ENCODE measurements around the gene C20orf204.

Gene C20orf204

GRCh38 chr20:64051033-64051452 is 15.1 kb downstream of the C20orf204 start:
- Histone ChIP-seq H3K9me3 (ENCODE audit: control insufficient read depth in 2 of 2, low read length in 2 of 2) (no peaks in the 10 kb centered on the region), H3K4me1 (ENCODE audit: control insufficient read depth, insufficient read depth, low read length) (peaks cover 7% of the 10 kb centered on the region), H3K4me3 (ENCODE audit: low read length in 2 of 2) (no peak overlapping the region), H3K36me3 (ENCODE audit: control insufficient read depth in 2 of 2, insufficient read depth in 2 of 2, low read length in 2 of 2) (no peaks in the 10 kb centered on the region), H3K27me3 (ENCODE audit: control insufficient read depth in 1 of 2, insufficient read depth in 2 of 2, low read length in 2 of 2) (peaks cover 46 to 60% of the 10 kb centered on the region in 2 donors), H3K27ac (ENCODE audit: low read length) (peak overlapping the region; percentile 41), H3K9ac (ENCODE audit: low read length in 2 of 2) (no peak overlapping the region)

- H3K4me3 ChIP-seq (ENCODE audit: low read length in 2 of 2): no peak overlapping the region
- H3K27ac ChIP-seq (ENCODE audit: low read length): peak overlapping the region; percentile 41
- H3K9ac ChIP-seq (ENCODE audit: low read length in 2 of 2): no peak overlapping the region
- peaks cover 7% of the 10 kb centered on the region for H3K4me1 ChIP-seq (ENCODE audit: control insufficient read depth, insufficient read depth, low read length)
- H3K9me3 ChIP-seq (ENCODE audit: control insufficient read depth in 2 of 2, low read length in 2 of 2): no peaks in the 10 kb centered on the region
- H3K27me3 ChIP-seq (ENCODE audit: control insufficient read depth in 1 of 2, insufficient read depth in 2 of 2, low read length in 2 of 2): peaks cover 40 to 55% of the 10 kb centered on the region in 2 donors
- H3K36me3 ChIP-seq (ENCODE audit: control insufficient read depth in 2 of 2, insufficient read depth in 2 of 2, low read length in 2 of 2): no peaks in the 10 kb centered on the region
Observed at GRCh38 chr20:64051561-64052325, 15.8 kb downstream of the C20orf204 start.

DNA sequence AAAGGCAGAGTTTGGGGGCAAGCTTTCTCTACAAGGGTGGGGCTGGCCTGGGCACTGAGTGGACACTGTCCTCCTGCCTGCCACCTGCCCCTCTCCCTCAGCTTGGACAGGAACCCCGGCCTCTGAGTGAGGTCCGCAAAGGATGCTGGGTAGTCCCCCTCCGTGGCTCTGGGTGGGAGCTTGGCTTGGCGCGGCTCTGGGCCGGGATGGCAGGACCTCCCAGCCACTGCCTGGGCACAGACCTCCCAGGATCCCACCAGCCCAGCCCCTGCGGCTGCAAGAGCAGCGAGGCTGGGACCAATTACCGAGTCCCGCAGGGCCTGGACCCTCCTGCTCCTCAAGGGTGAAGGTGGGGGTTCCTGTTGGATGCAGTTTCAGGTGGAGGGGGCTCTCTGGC is 16.3 kb downstream of the C20orf204 start:
- H3K4me1 ChIP-seq (ENCODE audit: control insufficient read depth, insufficient read depth, low read length): peaks cover 7% of the 10 kb centered on the region
- no peaks in the 10 kb centered on the region for H3K36me3 ChIP-seq (ENCODE audit: control insufficient read depth in 2 of 2, insufficient read depth in 2 of 2, low read length in 2 of 2)
- H3K4me3 ChIP-seq (ENCODE audit: low read length in 2 of 2): no peak overlapping the region
- no peak overlapping the region for H3K9ac ChIP-seq (ENCODE audit: low read length in 2 of 2)
- peak overlapping the region; percentile 41 for H3K27ac ChIP-seq (ENCODE audit: low read length)
- H3K9me3 ChIP-seq (ENCODE audit: control insufficient read depth in 2 of 2, low read length in 2 of 2): no peaks in the 10 kb centered on the region
- H3K27me3 ChIP-seq (ENCODE audit: control insufficient read depth in 1 of 2, insufficient read depth in 2 of 2, low read length in 2 of 2): peaks cover 36 to 54% of the 10 kb centered on the region in 2 donors

DNA sequence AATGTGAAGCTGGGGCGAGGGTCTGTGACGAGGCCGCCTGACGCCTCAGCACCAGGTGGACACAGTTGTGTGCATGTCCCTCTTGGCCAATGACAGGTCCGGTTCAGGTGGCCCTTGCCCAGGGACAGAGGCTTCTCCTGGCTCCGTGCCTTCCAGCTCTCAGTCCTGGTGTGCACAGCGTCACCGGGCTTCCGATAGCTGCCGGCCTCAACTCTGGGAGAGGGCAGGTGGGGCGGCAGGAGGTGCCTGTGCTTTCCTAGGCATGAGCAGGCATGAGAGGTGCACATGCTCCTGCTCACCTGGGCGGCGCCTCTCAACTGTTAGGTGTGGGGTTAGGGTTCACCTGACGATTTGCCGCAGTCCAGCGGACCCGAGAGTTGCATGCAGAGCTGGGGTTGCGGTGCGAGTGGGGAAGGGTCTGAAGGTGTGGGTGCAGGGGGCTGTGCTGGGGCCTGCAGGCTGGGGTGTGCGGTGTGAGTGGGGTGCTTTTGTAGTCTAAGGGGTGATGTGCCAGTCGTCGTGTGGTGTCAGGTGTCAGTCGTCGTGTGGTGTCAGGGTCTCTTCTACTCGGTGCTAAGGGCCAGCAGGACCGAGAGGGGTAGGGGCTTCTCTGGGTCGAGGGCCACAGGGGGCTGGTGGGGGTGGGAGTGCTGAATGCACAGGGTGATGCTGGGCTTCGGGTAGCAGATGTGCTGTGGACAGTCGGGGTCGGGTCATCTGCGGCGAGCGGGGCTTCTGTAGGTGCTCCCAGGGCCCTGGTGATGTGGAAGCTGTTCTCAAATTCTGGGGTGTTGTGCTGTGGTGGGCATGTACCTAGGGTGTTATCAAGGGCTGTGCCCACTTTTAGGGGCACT is 17.2 kb downstream of the C20orf204 start:
- H3K27me3 ChIP-seq (ENCODE audit: control insufficient read depth in 1 of 2, insufficient read depth in 2 of 2, low read length in 2 of 2): peaks cover 39 to 49% of the 10 kb centered on the region in 2 donors
- no peak overlapping the region for H3K4me3 ChIP-seq (ENCODE audit: low read length in 2 of 2)
- H3K9ac ChIP-seq (ENCODE audit: low read length in 2 of 2): no peak overlapping the region
- H3K27ac ChIP-seq (ENCODE audit: low read length): no peak overlapping the region
- peaks cover 9% of the 10 kb centered on the region for H3K4me1 ChIP-seq (ENCODE audit: control insufficient read depth, insufficient read depth, low read length)
- H3K9me3 ChIP-seq (ENCODE audit: control insufficient read depth in 2 of 2, low read length in 2 of 2): no peaks in the 10 kb centered on the region
- H3K36me3 ChIP-seq (ENCODE audit: control insufficient read depth in 2 of 2, insufficient read depth in 2 of 2, low read length in 2 of 2): no peaks in the 10 kb centered on the region

DNA sequence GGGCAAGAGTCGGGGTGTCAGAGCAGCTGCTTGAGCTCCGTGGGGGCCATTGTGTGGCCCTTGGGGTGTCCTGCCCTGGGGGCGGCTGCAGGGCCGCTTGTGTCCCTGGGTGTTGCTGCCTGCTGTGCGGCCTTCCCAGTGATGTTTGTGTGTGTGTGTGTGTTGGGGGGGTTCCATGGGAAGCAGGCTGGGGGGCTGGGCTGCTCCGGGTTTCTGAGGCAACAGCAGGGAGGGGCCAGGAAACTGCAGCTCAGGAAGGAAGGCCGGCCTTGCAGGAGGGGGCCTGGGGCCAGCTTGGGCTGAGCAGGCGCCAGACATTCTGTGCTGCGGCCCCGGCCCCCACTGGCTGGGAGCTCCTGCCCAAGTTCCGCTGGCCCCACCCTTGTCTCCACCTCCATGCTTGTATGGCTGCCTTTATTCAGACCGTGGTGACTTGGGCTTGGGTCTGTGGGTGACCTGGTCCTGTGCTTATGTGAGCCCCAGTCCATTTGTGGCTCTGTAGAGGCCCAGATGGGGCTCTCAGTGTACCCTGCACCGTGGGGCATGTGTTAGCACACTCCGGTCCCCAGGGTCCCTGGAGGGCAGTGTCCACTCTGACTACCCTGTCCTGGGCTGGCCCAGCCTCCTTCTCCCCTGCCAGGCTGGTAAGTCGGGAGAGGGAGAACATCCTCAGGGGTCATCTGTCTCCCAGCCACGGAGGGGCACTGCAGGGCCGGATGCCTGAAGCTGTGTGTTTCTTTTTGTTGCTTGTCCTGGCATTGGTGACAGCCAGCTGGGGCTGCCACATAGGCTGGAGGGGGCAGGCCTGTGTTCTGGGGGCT is 18.1 kb downstream of the C20orf204 start:
- Histone ChIP-seq H3K36me3 (ENCODE audit: control insufficient read depth in 2 of 2, insufficient read depth in 2 of 2, low read length in 2 of 2) (no peaks in the 10 kb centered on the region), H3K4me1 (ENCODE audit: control insufficient read depth, insufficient read depth, low read length) (peaks cover 4% of the 10 kb centered on the region), H3K9ac (ENCODE audit: low read length in 2 of 2) (peak overlapping the region in 1 of 2 donors; percentile 13), H3K9me3 (ENCODE audit: control insufficient read depth in 2 of 2, low read length in 2 of 2) (no peaks in the 10 kb centered on the region), H3K4me3 (ENCODE audit: low read length in 2 of 2) (no peak overlapping the region), H3K27ac (ENCODE audit: low read length) (no peak overlapping the region), H3K27me3 (ENCODE audit: control insufficient read depth in 1 of 2, insufficient read depth in 2 of 2, low read length in 2 of 2) (peaks cover 39 to 44% of the 10 kb centered on the region in 2 donors)

DNA sequence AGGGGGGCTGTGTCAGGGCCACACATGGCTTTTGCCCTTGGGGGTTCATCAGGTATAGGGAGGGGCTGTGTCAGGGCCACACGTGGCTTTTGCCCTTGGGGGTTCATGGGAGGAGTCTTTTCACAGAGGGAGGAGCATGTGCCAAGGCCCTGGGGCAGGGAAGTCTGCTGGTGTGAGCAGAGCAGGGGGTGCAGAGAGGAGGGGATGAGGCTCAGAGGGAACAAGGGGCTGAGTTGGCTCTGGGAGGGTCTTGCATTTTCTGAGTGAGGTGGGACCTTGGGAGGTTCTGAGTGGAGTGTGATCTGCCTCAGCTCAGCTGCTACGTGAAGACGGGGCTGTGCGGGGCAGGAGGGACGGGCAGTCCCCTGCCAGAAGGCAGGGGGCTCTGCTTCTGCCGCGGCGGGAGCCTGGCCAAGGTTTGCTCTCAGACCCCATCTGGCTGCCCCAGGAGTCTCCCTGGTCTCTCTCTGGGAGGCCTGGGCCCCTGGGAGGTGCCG is 19.5 kb downstream of the C20orf204 start:
- H3K27ac ChIP-seq (ENCODE audit: low read length): no peak overlapping the region
- H3K9ac ChIP-seq (ENCODE audit: low read length in 2 of 2): no peak overlapping the region
- H3K9me3 ChIP-seq (ENCODE audit: control insufficient read depth in 2 of 2, low read length in 2 of 2): no peaks in the 10 kb centered on the region
- H3K27me3 ChIP-seq (ENCODE audit: control insufficient read depth in 1 of 2, insufficient read depth in 2 of 2, low read length in 2 of 2): peaks cover 31 to 36% of the 10 kb centered on the region in 2 donors
- no peaks in the 10 kb centered on the region for H3K36me3 ChIP-seq (ENCODE audit: control insufficient read depth in 2 of 2, insufficient read depth in 2 of 2, low read length in 2 of 2)
- peaks cover 4% of the 10 kb centered on the region for H3K4me1 ChIP-seq (ENCODE audit: control insufficient read depth, insufficient read depth, low read length)
- no peak overlapping the region for H3K4me3 ChIP-seq (ENCODE audit: low read length in 2 of 2)

DNA sequence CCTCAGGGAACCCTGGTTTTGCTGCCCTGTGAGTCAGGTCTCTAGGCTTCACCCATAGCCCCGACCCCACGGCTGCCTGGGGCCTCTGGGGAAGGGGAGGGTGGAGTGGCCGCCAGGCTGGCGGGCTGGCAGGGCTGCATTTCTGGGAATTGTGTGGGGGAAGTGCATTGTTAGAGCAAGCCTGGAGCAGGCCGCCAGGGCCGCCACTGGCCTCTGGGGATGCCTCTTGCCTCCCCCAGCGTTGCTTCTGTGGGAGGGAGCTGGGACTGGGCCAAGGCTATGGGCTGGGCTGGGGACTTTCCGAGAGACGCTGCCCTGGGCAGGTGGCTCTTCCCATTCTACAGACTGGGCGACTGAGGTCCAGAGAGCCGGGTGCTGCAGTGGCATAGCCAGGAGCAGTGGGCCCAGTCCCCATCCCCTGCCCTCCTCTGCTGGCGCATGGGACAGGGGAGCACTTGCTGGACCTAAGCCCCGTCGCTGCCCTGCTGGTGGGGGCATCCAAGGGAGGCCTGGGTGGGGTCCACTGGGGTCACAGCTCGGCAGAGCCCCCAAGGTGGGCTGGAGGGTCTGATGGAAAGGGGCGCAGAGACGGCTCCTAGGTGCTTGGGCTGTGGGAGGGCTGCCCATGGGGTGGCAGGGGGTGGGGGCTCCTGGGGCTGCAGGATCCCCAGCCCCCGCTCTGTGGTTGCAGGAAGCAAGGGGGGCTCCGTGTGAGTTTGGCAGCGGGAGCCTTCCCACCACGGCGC is 20.1 kb downstream of the C20orf204 start:
- peaks cover 25 to 30% of the 10 kb centered on the region in 2 donors for H3K27me3 ChIP-seq (ENCODE audit: control insufficient read depth in 1 of 2, insufficient read depth in 2 of 2, low read length in 2 of 2)
- H3K9me3 ChIP-seq (ENCODE audit: control insufficient read depth in 2 of 2, low read length in 2 of 2): no peaks in the 10 kb centered on the region
- H3K4me3 ChIP-seq (ENCODE audit: low read length in 2 of 2): no peak overlapping the region
- H3K27ac ChIP-seq (ENCODE audit: low read length): no peak overlapping the region
- H3K36me3 ChIP-seq (ENCODE audit: control insufficient read depth in 2 of 2, insufficient read depth in 2 of 2, low read length in 2 of 2): no peaks in the 10 kb centered on the region
- no peak overlapping the region for H3K9ac ChIP-seq (ENCODE audit: low read length in 2 of 2)
- H3K4me1 ChIP-seq (ENCODE audit: control insufficient read depth, insufficient read depth, low read length): peaks cover 4% of the 10 kb centered on the region

DNA sequence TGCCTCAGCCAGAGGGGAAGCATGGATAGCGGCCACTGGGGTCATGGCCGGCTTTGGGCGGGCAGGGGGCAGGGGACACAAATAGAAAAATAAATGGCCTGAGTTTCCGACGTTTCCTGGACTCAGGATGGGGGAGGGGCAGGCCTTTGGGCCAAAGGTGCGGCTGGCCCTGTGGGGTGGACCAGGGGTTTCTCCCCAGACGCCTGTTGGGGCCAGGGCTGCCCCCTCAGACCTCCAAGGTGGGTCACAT is 20.6 kb downstream of the C20orf204 start:
- peaks cover 24 to 25% of the 10 kb centered on the region in 2 donors for H3K27me3 ChIP-seq (ENCODE audit: control insufficient read depth in 1 of 2, insufficient read depth in 2 of 2, low read length in 2 of 2)
- no peak overlapping the region for H3K9ac ChIP-seq (ENCODE audit: low read length in 2 of 2)
- no peak overlapping the region for H3K27ac ChIP-seq (ENCODE audit: low read length)
- no peaks in the 10 kb centered on the region for H3K9me3 ChIP-seq (ENCODE audit: control insufficient read depth in 2 of 2, low read length in 2 of 2)
- peaks cover 4% of the 10 kb centered on the region for H3K4me1 ChIP-seq (ENCODE audit: control insufficient read depth, insufficient read depth, low read length)
- H3K36me3 ChIP-seq (ENCODE audit: control insufficient read depth in 2 of 2, insufficient read depth in 2 of 2, low read length in 2 of 2): no peaks in the 10 kb centered on the region
- H3K4me3 ChIP-seq (ENCODE audit: low read length in 2 of 2): no peak overlapping the region

GRCh38 chr20:64056889-64057627 is 21.1 kb downstream of the C20orf204 start:
- peak overlapping the region in 1 of 2 donors; percentile 15 for H3K4me3 ChIP-seq (ENCODE audit: low read length in 2 of 2)
- peaks cover 19 to 20% of the 10 kb centered on the region in 2 donors for H3K27me3 ChIP-seq (ENCODE audit: control insufficient read depth in 1 of 2, insufficient read depth in 2 of 2, low read length in 2 of 2)
- no peak overlapping the region for H3K27ac ChIP-seq (ENCODE audit: low read length)
- no peaks in the 10 kb centered on the region for H3K9me3 ChIP-seq (ENCODE audit: control insufficient read depth in 2 of 2, low read length in 2 of 2)
- H3K36me3 ChIP-seq (ENCODE audit: control insufficient read depth in 2 of 2, insufficient read depth in 2 of 2, low read length in 2 of 2): no peaks in the 10 kb centered on the region
- no peak overlapping the region for H3K9ac ChIP-seq (ENCODE audit: low read length in 2 of 2)
- peaks cover 5% of the 10 kb centered on the region for H3K4me1 ChIP-seq (ENCODE audit: control insufficient read depth, insufficient read depth, low read length)
